Naive thymus-derived CD4-positive, alpha-beta T cell (primary cell): Measurements from ENCODE around the gene MYH7B. TPM values are rescaled to one million over a fixed set of nuclear protein-coding genes. Genes with fewer than 3 reads are reported as not detected.
A peak's percentile ranks its signal among the peaks of the same experiment; 100 is the strongest.

Experiments
- ATAC-seq: fragments of 150-1000 bp; cut with Tn5 transposase; 2 replicates; pipeline ENCODE4 v1.10.0; 2021; ENCODE audit warnings: mild to moderate bottlenecking, moderate library complexity
- CTCF ChIA-PET: fragments of 350-600 bp; sonication (Branson Sonifier 250); formaldehyde crosslinking; loops from one replicate; lab custom pipeline; 2021; ENCODE audit warnings: antibody characterized with exemption; lab: Charles Lee
- POLR2A ChIA-PET: fragments of 350-600 bp; sonication (Branson Sonifier 250); formaldehyde crosslinking; loops from one replicate; lab custom pipeline; 2021; ENCODE audit warnings: antibody characterized with exemption, inconsistent platforms; lab: Charles Lee
- DNase-seq, 9 donors: peaks; one replicate each; pipeline versions ENCODE4 v3.0.0 to v3.0.0-alpha.2; 2020 to 2022; ENCODE audit warnings: mixed read lengths in 1 of 9
- H3K27ac ChIP-seq: one replicate; pipeline ENCODE4 v1.7.0; 2013; ENCODE audit warnings: mild to moderate bottlenecking, low read depth, low read length, moderate library complexity
- H3K27me3 ChIP-seq, 2 donors: one replicate each; pipeline ENCODE4 v1.7.0; 2013; ENCODE audit warnings: low read length in 2 of 2, mild to moderate bottlenecking in 2 of 2, moderate library complexity in 2 of 2; ENCODE audit not compliant: control insufficient read depth in 2 of 2, insufficient read depth in 2 of 2
- H3K36me3 ChIP-seq, 3 experiments: 1 replicate in 2 of 3; 2 replicates in 1 of 3; pipeline ENCODE4 v1.7.0; 2013; ENCODE audit warnings: low read length in 3 of 3, mild to moderate bottlenecking in 3 of 3, moderate library complexity in 1 of 3; ENCODE audit not compliant: insufficient read depth in 3 of 3, control insufficient read depth in 2 of 3
- H3K4me1 ChIP-seq, 2 donors: one replicate each; pipeline ENCODE4 v1.7.0; 2013; ENCODE audit warnings: low read length in 2 of 2, mild to moderate bottlenecking in 2 of 2, moderate library complexity in 1 of 2; ENCODE audit not compliant: control insufficient read depth in 2 of 2, insufficient read depth in 2 of 2
- H3K4me3 ChIP-seq: 2 replicates; pipeline ENCODE4 v1.7.0; 2013; ENCODE audit warnings: mild to moderate bottlenecking, low read length
- H3K9me3 ChIP-seq, 3 experiments: 1 replicate in 2 of 3; 2 replicates in 1 of 3; pipeline ENCODE4 v1.7.0; 2013; ENCODE audit warnings: low read length in 3 of 3; ENCODE audit not compliant: control insufficient read depth in 2 of 3
- H3K27ac Mint-ChIP-seq, 9 donors: one replicate each; pipeline ENCODE4 v1.8.0; 2020 to 2022; ENCODE audit warnings: mixed read lengths in 9 of 9, mild to moderate bottlenecking in 8 of 9, moderate library complexity in 5 of 9, inconsistent platforms in 2 of 9
- H3K27me3 Mint-ChIP-seq, 5 donors: one replicate each; pipeline ENCODE4 v1.8.0; 2021 to 2022; ENCODE audit warnings: mixed read lengths in 5 of 5, mild to moderate bottlenecking in 1 of 5
- H3K36me3 Mint-ChIP-seq, 5 donors: one replicate each; pipeline ENCODE4 v1.8.0; 2020 to 2022; ENCODE audit warnings: mixed read lengths in 5 of 5, mild to moderate bottlenecking in 3 of 5, inconsistent platforms in 1 of 5
- H3K4me1 Mint-ChIP-seq, 7 donors: one replicate each; pipeline ENCODE4 v1.8.0; 2020 to 2022; ENCODE audit warnings: mixed read lengths in 7 of 7, mild to moderate bottlenecking in 3 of 7, inconsistent platforms in 1 of 7
- H3K4me3 Mint-ChIP-seq, 10 donors: one replicate each; pipeline ENCODE4 v1.8.0; 2020 to 2022; ENCODE audit warnings: mild to moderate bottlenecking in 10 of 10, mixed read lengths in 10 of 10, moderate library complexity in 6 of 10, inconsistent platforms in 2 of 10
- H3K9me3 Mint-ChIP-seq, 11 donors: one replicate each; pipeline ENCODE4 v1.8.0; 2020 to 2022; ENCODE audit warnings: mixed read lengths in 11 of 11, mild to moderate bottlenecking in 4 of 11, inconsistent platforms in 1 of 11, moderate library complexity in 1 of 11
- intact Hi-C, 2 donors: fragments of 100-400 bp; cut with micrococcal nuclease; formaldehyde crosslinking; loops; one replicate each; pipeline ENCODE4 v1.15.1; 2023
- polyA plus RNA-seq, 2 donors: library from polyadenylated mRNA; unstranded; fragments of 300-500 nt; fragmentation: Illumina TruSeq; gene quantifications; one replicate each; pipeline ENCODE4 v1.2.3, GENCODE V29; 2021
- total RNA-seq, 6 experiments: library from RNA in 5 of 6; stranded (reverse) in 5 of 6; gene quantifications; 1 replicate in 5 of 6; 2 replicates in 1 of 6; pipeline ENCODE4 v1.2.3 and lab custom pipeline; 2021 to 2026

Gene MYH7B
- total and polyA plus RNA-seq, 7 experiments from 2014 or later: 0.15 to 1.0 (median 0.48) TPM; not detected in 1

- Histone ChIP-seq H3K4me3 (no peak overlapping the region), H3K27me3 (no peaks in the 10 kb centered on the region), H3K4me1 (no peaks in the 10 kb centered on the region), H3K36me3 (peaks cover 0 to 82% (median 0%) of the 10 kb centered on the region in 3 experiments), H3K9me3 (no peaks in the 10 kb centered on the region), H3K27ac (no peak overlapping the region)
- Mint-ChIP-seq H3K27me3 (no peaks in the 10 kb centered on the region), H3K27ac (no peak overlapping the region), H3K36me3 (peaks cover 7 to 40% (median 16%) of the 10 kb centered on the region in 5 donors), H3K9me3 (peaks cover 0 to 8% (median 0%) of the 10 kb centered on the region in 11 donors), H3K4me3 (peak overlapping the region in 1 of 10 donors; percentile 52), H3K4me1 (peaks cover 0 to 5% (median 0%) of the 10 kb centered on the region in 7 donors)
- CTCF ChIA-PET: no interaction called here
- intact Hi-C loops: no loop called here
- DNase-seq (peak in 1 of 9 donors; percentile 11), ATAC-seq (no peak)
- POLR2A ChIA-PET: no interaction called here
Measured at GRCh38 chr20:34997131-34997561, 41.5 kb downstream of the MYH7B start.

GRCh38 chr20:34997774-34998173 is 42.1 kb downstream of the MYH7B start:
- Mint-ChIP-seq H3K27ac (peak overlapping the region in 4 of 9 donors; percentile 9 to 77 (median 34)), H3K36me3 (peaks cover 7 to 40% (median 16%) of the 10 kb centered on the region in 5 donors), H3K4me1 (peaks cover 0 to 5% (median 0%) of the 10 kb centered on the region in 7 donors), H3K9me3 (peaks cover 0 to 8% (median 0%) of the 10 kb centered on the region in 11 donors), H3K27me3 (no peaks in the 10 kb centered on the region), H3K4me3 (peak overlapping the region in 2 of 10 donors; percentile 47 to 53)
- Histone ChIP-seq H3K27ac (no peak overlapping the region), H3K9me3 (no peaks in the 10 kb centered on the region), H3K4me3 (no peak overlapping the region), H3K27me3 (no peaks in the 10 kb centered on the region), H3K4me1 (no peaks in the 10 kb centered on the region), H3K36me3 (peaks cover 0 to 89% (median 0%) of the 10 kb centered on the region in 3 experiments)
- CTCF ChIA-PET: interaction anchor here (0.8 kb wide), 1 partner anchor 124 kb away, joined by 3 read pairs; no protein-coding TSS in a partner anchor
- DNase-seq (no peak), ATAC-seq (no peak)
- intact Hi-C loops: no loop called here
- POLR2A ChIA-PET: no interaction called here

- H3K9me3 Mint-ChIP-seq: peaks cover 0 to 8% (median 0%) of the 10 kb centered on the region in 11 donors
Measured at GRCh38 chr20:34998331-34998950, 42.8 kb downstream of the MYH7B start.

GRCh38 chr20:34999021-34999451 is 43.4 kb downstream of the MYH7B start:
- Histone ChIP-seq H3K4me1 (no peaks in the 10 kb centered on the region), H3K4me3 (no peak overlapping the region), H3K27ac (no peak overlapping the region), H3K36me3 (peaks cover 0 to 95% (median 1%) of the 10 kb centered on the region in 3 experiments), H3K27me3 (no peaks in the 10 kb centered on the region), H3K9me3 (no peaks in the 10 kb centered on the region)
- Mint-ChIP-seq H3K4me1 (peaks cover 0 to 5% (median 0%) of the 10 kb centered on the region in 7 donors), H3K9me3 (peaks cover 0 to 8% (median 0%) of the 10 kb centered on the region in 11 donors), H3K27ac (peak overlapping the region in 1 of 9 donors; percentile 37), H3K27me3 (no peaks in the 10 kb centered on the region), H3K36me3 (peaks cover 7 to 40% (median 16%) of the 10 kb centered on the region in 5 donors), H3K4me3 (no peak overlapping the region)
- intact Hi-C loops: no loop called here
- DNase-seq (no peak), ATAC-seq (no peak)
- CTCF ChIA-PET: interaction anchor here (0.6 kb wide), 1 partner anchor 32 kb away, joined by 3 read pairs; no protein-coding TSS in a partner anchor
- POLR2A ChIA-PET: no interaction called here

More at GRCh38 chr20:34998331-34998950, 42.8 kb downstream of the MYH7B start:
- intact Hi-C loops: no loop called here
- peak overlapping the region in 1 of 9 donors; percentile 9 for H3K27ac Mint-ChIP-seq
- H3K9me3 ChIP-seq: no peaks in the 10 kb centered on the region
- ChIA-PET POLR2A (no interaction called here), CTCF (interaction anchor here (0.8 kb wide), 1 partner anchor 125 kb away, joined by 3 read pairs; no protein-coding TSS in a partner anchor)
- no peaks in the 10 kb centered on the region for H3K27me3 Mint-ChIP-seq
- H3K36me3 Mint-ChIP-seq: peaks cover 7 to 40% (median 16%) of the 10 kb centered on the region in 5 donors
- no peaks in the 10 kb centered on the region for H3K27me3 ChIP-seq
- DNase-seq (no peak), ATAC-seq (no peak)
- no peak overlapping the region for H3K27ac ChIP-seq
- no peaks in the 10 kb centered on the region for H3K4me1 ChIP-seq
- H3K4me3 Mint-ChIP-seq: peak overlapping the region in 1 of 10 donors; percentile 53
- no peak overlapping the region for H3K4me3 ChIP-seq
- H3K4me1 Mint-ChIP-seq: peaks cover 0 to 5% (median 0%) of the 10 kb centered on the region in 7 donors
- peaks cover 0 to 95% (median 0%) of the 10 kb centered on the region in 3 experiments for H3K36me3 ChIP-seq

GRCh38 chr20:34999782-35000181 is 44.1 kb downstream of the MYH7B start:
- Mint-ChIP-seq H3K27me3 (no peaks in the 10 kb centered on the region), H3K9me3 (peaks cover 0 to 8% (median 0%) of the 10 kb centered on the region in 11 donors), H3K4me3 (no peak overlapping the region), H3K36me3 (peaks cover 8 to 46% (median 20%) of the 10 kb centered on the region in 5 donors), H3K4me1 (peaks cover 0 to 5% (median 0%) of the 10 kb centered on the region in 7 donors), H3K27ac (peak overlapping the region in 1 of 9 donors; percentile 37)
- Histone ChIP-seq H3K27ac (no peak overlapping the region), H3K4me1 (no peaks in the 10 kb centered on the region), H3K9me3 (no peaks in the 10 kb centered on the region), H3K36me3 (peaks cover 0 to 95% (median 8%) of the 10 kb centered on the region in 3 experiments), H3K4me3 (no peak overlapping the region), H3K27me3 (no peaks in the 10 kb centered on the region)
- no peak for ATAC-seq
- ChIA-PET POLR2A (no interaction called here), CTCF (interaction anchor here (0.6 kb wide), 1 partner anchor 32 kb away, joined by 3 read pairs; no protein-coding TSS in a partner anchor)
- no peak for DNase-seq
- intact Hi-C loops: no loop called here

- Mint-ChIP-seq H3K9me3 (peaks cover 0 to 8% (median 0%) of the 10 kb centered on the region in 11 donors), H3K27me3 (no peaks in the 10 kb centered on the region), H3K4me1 (peaks cover 0 to 5% (median 0%) of the 10 kb centered on the region in 7 donors), H3K4me3 (no peak overlapping the region), H3K27ac (no peak overlapping the region), H3K36me3 (peaks cover 8 to 46% (median 20%) of the 10 kb centered on the region in 5 donors)
- intact Hi-C loops: no loop called here
- Histone ChIP-seq H3K36me3 (peaks cover 5 to 95% (median 12%) of the 10 kb centered on the region in 3 experiments), H3K4me1 (no peaks in the 10 kb centered on the region), H3K4me3 (no peak overlapping the region), H3K27ac (no peak overlapping the region), H3K27me3 (no peaks in the 10 kb centered on the region), H3K9me3 (no peaks in the 10 kb centered on the region)
- POLR2A ChIA-PET: no interaction called here
- ATAC-seq (no peak), DNase-seq (no peak)
- CTCF ChIA-PET: no interaction called here
Measured at GRCh38 chr20:35000311-35000921, 44.7 kb downstream of the MYH7B start.
